Choroid plexus epithelial cell (primary cell): ENCODE results near the gene GNAZ.

Experiments
- DNase-seq: peaks from one replicate; pipeline ENCODE4 v3.0.0-alpha.2; 2010; ENCODE audit warnings: low read depth
- H3K4me3 ChIP-seq: 2 replicates; pipeline ENCODE4 v1.5.1; 2011; ENCODE audit warnings: low read depth, mild to moderate bottlenecking, control low read depth, low read length, moderate library complexity
- TF ChIP-seq, protein P1 (sequence below): conservative IDR thresholded peaks from 2 replicates; pipeline ENCODE4 v1.5.1; 2011; ENCODE audit warnings: low read depth, mild to moderate bottlenecking, control low read depth, inconsistent platforms, low read length, moderate library complexity

The GNAZ gene

DNA sequence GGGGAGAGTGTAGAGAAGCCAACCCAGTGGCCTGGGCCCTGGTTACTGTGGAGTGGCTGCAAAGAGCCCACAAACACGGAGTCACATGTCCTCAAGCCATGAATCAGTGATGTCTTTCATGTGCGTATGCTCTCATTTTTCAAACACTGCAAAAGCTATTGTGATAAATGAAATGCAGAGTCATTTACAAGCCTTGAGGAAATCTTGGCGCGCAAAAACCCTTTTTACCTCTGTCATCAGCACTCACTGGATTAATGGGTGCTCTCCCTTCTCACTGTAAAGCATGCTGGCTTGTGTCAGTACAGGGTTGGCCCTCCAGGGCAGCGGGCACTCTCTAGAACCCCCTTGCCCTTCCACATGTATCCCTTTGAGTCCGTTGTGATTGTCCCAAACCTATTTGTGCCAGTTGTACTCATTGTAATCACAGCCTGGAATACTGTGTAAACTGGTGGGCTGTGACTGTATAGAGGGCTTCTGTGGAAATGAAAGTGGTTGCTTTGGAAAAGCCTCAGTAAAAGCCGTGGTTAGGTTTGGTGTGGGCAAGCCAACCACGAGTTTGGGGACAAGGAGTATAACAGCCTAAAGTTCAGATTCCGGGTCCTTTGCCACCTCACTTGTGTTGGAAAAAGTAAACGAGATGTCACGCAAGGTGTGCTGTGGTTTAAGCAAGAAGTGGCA lies 10.4 kb downstream of the GNAZ start:
- no peak for DNase-seq
- TF ChIP-seq, protein P1, sequence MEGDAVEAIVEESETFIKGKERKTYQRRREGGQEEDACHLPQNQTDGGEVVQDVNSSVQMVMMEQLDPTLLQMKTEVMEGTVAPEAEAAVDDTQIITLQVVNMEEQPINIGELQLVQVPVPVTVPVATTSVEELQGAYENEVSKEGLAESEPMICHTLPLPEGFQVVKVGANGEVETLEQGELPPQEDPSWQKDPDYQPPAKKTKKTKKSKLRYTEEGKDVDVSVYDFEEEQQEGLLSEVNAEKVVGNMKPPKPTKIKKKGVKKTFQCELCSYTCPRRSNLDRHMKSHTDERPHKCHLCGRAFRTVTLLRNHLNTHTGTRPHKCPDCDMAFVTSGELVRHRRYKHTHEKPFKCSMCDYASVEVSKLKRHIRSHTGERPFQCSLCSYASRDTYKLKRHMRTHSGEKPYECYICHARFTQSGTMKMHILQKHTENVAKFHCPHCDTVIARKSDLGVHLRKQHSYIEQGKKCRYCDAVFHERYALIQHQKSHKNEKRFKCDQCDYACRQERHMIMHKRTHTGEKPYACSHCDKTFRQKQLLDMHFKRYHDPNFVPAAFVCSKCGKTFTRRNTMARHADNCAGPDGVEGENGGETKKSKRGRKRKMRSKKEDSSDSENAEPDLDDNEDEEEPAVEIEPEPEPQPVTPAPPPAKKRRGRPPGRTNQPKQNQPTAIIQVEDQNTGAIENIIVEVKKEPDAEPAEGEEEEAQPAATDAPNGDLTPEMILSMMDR, result no peak
- H3K4me3 ChIP-seq, result no peak overlapping the region

DNA sequence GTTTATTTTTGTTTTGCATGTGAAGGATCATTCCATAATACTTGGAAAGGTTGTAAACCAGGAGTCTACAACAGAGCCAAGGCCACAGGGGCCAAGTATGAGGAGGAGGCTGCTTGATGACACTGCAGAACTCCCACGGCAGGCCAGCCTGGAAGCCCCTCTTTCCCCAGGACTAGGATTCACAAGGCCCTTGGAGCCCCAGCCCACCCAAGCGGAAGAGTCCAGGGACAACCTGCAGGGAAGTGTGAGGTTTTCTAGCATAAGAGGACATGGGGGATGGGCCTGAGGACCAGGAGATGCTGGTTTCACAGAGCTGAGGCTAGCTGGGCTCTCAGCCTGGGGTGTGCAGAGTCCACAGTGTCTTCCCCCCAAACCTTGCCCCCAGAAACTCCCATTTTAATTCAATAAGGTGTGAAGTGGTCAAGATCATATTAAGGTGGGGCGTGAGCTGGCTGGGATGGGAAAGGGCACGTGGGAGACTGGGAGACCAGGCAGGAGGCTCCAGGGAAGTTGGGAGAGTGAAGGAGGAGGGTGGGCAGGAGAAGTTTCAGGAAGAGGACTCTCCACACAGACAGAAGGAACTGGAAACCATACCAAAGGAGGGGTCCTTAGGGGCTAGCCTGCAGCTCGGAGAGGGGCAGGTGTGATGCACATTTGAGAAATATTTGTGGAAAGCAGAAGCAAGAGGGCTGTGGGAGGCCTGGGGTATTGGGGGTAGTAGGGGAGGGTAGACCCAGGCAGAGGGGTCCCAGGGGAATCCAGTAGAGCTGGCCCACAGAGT lies 12.4 kb downstream of the GNAZ start:
- H3K4me3 ChIP-seq, result no peak overlapping the region
- no peak for DNase-seq
- TF ChIP-seq, protein P1, result no peak

DNA sequence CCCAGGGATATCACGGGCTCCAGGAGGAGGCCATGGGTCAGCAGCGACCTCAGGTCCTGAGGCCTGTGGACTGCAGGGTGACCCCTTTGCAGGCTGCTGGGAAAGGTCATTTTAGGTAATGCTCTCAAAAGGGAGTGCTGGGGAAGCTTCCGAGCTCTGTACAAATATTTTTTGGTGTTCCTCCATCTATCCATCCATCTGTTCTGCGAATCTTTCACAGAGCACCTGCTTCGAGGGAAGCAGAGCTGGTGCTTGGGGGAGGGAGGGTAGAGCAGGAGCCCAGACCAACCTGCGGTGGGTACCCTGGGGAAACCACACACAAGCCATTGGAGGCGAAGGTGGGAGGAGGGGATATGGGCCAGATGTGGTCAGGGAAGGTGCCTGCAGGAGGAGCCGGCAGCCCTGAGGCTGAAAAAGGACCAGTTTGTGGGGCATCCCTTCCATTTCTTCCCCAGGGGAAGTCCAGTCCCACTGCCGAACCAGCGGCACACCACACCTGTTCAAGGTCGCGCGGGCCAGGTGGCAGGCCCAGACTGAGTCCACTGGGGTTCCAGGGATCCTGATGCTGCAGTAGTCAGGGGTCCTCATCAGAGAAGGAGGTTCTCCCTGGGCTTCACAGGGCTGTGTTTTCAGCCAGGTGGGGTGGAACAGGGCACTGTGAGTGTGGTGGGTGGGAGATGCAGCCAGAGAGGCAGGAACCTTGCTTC lies 13.1 kb downstream of the GNAZ start:
- TF ChIP-seq, protein P1, result no peak

DNA sequence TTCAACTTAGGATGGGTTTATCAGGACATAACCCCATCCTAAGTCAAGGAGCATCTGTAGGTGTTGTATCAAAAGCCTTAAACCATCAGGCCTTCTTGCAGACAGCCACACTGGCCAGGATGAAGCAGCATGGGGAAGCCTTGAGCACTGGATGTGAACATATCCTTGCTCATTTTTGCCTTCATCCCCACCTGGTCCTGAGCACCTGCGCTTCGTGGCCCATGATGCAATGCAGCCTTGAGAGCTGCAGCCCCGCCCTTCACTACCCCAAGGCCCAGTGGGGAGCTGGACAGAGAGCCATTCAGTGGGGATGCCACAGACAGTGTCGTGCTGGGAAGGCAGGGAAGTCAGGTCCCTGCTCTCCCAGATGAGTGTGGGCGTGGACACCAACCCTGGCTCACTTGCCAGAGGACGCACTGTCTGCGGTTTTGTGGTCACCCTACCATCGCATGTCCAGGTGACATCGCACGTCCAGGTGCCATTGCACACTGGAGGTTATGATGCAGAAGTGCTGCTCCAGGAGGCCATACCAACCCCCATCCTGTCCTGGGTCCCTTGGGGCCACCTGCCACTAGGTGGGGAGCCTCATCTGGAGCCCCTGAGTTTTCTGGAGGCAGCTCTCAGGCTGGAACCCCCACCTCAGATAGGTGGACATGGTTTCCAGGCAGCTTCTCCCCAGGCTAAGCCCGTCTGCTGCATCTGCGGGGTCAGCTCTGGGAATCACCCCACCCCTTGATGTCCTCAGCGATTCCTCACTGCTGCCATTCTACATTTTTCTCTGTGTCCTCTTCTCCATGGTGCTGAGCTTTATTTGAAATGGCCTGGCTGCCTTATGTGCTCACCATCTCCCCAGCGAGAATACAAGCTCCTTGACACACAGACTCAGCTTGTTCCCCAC lies 14.4 kb downstream of the GNAZ start:
- no peak overlapping the region for H3K4me3 ChIP-seq
- TF ChIP-seq, protein P1, result no peak
- no peak for DNase-seq

More for the DNA sequence above, 13.1 kb downstream of the GNAZ start:
- no peak for DNase-seq
- H3K4me3 ChIP-seq, result no peak overlapping the region

DNA sequence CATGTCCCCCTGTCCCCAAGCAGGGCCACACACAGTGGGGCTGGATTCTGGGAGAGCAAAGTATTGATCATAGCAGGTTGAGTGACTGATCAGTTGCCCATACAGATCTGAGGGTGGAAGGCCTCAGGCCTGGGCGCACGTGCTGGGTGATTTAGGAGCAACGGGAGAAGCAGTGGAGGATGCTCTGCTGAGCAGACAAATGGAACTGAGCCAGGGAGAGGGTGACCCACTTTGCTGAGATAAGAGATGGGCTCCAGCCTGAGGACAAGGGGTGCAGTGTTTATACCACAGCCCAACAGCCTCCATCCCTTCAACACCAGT lies 15.0 kb downstream of the GNAZ start:
- no peak for DNase-seq
- TF ChIP-seq, protein P1, result no peak
- H3K4me3 ChIP-seq, result no peak overlapping the region

DNA sequence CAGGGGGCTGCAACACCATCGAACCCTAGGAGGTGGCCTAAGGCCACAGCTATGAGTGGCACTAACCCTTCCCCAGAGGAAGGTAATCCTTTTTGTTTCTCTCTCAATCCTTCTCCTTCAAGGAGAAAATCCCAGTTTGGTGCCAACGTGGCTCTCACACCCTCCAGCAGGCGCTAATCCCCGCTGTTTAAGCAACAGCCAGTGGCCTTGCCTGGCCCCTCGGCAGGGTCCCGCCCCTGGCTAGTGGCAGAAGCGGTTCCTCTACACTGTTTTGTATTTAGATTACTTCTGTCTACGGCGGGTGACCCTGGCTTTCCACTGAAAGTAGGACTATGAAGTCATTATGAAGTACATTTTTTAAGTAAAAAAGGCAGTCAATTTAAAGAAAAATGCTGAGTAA lies 15.5 kb downstream of the GNAZ start:
- no peak overlapping the region for H3K4me3 ChIP-seq
- no peak for DNase-seq
- TF ChIP-seq, protein P1, result no peak
